ENCODE data around the gene SNX2. TPM values are rescaled to one million over a fixed set of nuclear protein-coding genes. Genes with fewer than 3 reads are reported as not detected.

The SNX2 gene
- polyA plus RNA-seq, 1 experiment = 23.5 TPM

Other genes with a start within 250 kb of the SNX2 start
- 6.9 and 15.1 TPM in 2 replicates for gene SNX24, start 70.5 kb downstream of the SNX2 start, polyA plus RNA-seq (2011; rRNA removed)